Sigmoid colon (tissue), 7 donors: ENCODE data around the gene KIF26B. TPM values are rescaled to one million over a fixed set of nuclear protein-coding genes. Genes with fewer than 3 reads are reported as not detected.

Experiments
- DNase-seq: peaks from one replicate; pipeline ENCODE4 v3.0.0-alpha.2; 2019
- H3K27ac ChIP-seq, 4 donors: fragments of 200-600 bp; sonication (generic); one replicate each; pipeline ENCODE4 v1.5.1; 2016 to 2019; ENCODE audit warnings: mild to moderate bottlenecking in 1 of 4
- H3K27me3 ChIP-seq, 3 donors: fragments of 200-600 bp; sonication (generic); one replicate each; pipeline ENCODE4 v1.5.1; 2019; ENCODE audit warnings: mild to moderate bottlenecking in 1 of 3
- H3K36me3 ChIP-seq, 4 donors: fragments of 200-600 bp; sonication (generic); one replicate each; pipeline ENCODE4 v1.5.1; 2016 to 2019
- H3K4me1 ChIP-seq, 4 donors: fragments of 200-600 bp; sonication (generic); one replicate each; pipeline ENCODE4 v1.5.1; 2017 to 2019
- H3K4me3 ChIP-seq, 4 donors: fragments of 200-600 bp; sonication (generic); one replicate each; pipeline ENCODE4 v1.5.1; 2017 to 2019; ENCODE audit warnings: mild to moderate bottlenecking in 2 of 4, moderate library complexity in 1 of 4
- H3K9me3 ChIP-seq, 4 donors: fragments of 200-600 bp in 3 of 4; sonication (generic) in 3 of 4; one replicate each; pipeline versions ENCODE4 v1.5.1 to v1.6.1; 2013 to 2019
- CTCF ChIP-seq, 4 experiments: fragments of 450-650 bp in 3 of 4; fragments of 200-600 bp in 1 of 4; IDR thresholded peaks; one replicate each; pipeline ENCODE4 v1.5.1; 2016 to 2019; ENCODE audit warnings: antibody characterized with exemption in 4 of 4, mild to moderate bottlenecking in 3 of 4, moderate library complexity in 2 of 4
- EP300 ChIP-seq, 4 donors: sonication (generic); formaldehyde crosslinking; IDR thresholded peaks; one replicate each; pipeline ENCODE4 v1.6.1; 2017; ENCODE audit warnings: antibody characterized with exemption in 4 of 4
- POLR2A ChIP-seq, 2 donors: fragments of 450-650 bp; IDR thresholded peaks; one replicate each; pipeline ENCODE4 v1.6.1; 2016; ENCODE audit warnings: antibody characterized with exemption in 2 of 2, mild to moderate bottlenecking in 2 of 2, moderate library complexity in 2 of 2
- POLR2AphosphoS5 ChIP-seq, 4 donors: sonication (generic); formaldehyde crosslinking; IDR thresholded peaks; one replicate each; pipeline ENCODE4 v1.6.1; 2017; ENCODE audit warnings: antibody characterized with exemption in 4 of 4
- WGBS, 2 donors: extraction: QIAGEN DNeasy Blood & Tissue Kit; methylation state at CpG; one replicate each; pipeline ENCODE4 v1.1.7; 2013; 5-methylcytosine and 5-hydroxymethylcytosine counted together
- intact Hi-C: fragments of 100-400 bp; cut with DNase I; formaldehyde crosslinking; loops from one replicate; pipeline ENCODE4 v1.15.1; 2023
- polyA plus RNA-seq, 3 donors: library from polyadenylated mRNA; stranded (reverse); fragments of 200-250 nt; gene quantifications; one replicate each; pipeline ENCODE4 v1.2.3, GENCODE V29; 2013
- total RNA-seq, 4 donors: library from RNA; depleted of rRNA; stranded (reverse); fragments of >200 nt; gene quantifications; one replicate each; pipeline ENCODE4 v1.1.0, GENCODE V29; 2016
- donor health status: healthy with polysubstance abuse.
- donor health status: Bipolar disorder and iron deficiency.
- donor health status: healthy.

The KIF26B gene
- total and polyA plus RNA-seq, 7 donors = under 0.01 to 5.5 (median 1.4) TPM; not detected in 1

GRCh38 chr1:245690946-245691541 lies 536.3 kb downstream of the KIF26B start:
- H3K4me1 ChIP-seq = no peaks in the 10 kb centered on the region
- no peak overlapping the region for H3K27ac ChIP-seq
- 16 to 63% methylated on average over 13 of the region's 13 CpGs for WGBS, 2 donors
- no peak for DNase-seq
- intact Hi-C loops = no loop called here
- TF ChIP-seq CTCF (IDR thresholded peaks at IDR 0.05) = no peak
- no peak for TF ChIP-seq POLR2A (IDR thresholded peaks at IDR 0.05)
- TF ChIP-seq POLR2AphosphoS5 (IDR thresholded peaks at IDR 0.05) = no peak
- TF ChIP-seq EP300 (IDR thresholded peaks at IDR 0.05) = no peak
- no peaks in the 10 kb centered on the region for H3K36me3 ChIP-seq
- no peak overlapping the region for H3K4me3 ChIP-seq
- H3K9me3 ChIP-seq = no peaks in the 10 kb centered on the region
- no peaks in the 10 kb centered on the region for H3K27me3 ChIP-seq

GRCh38 chr1:245691897-245692296 lies 537.1 kb downstream of the KIF26B start:
- DNase-seq = no peak
- Histone ChIP-seq H3K27me3 (no peaks in the 10 kb centered on the region), H3K9me3 (peaks cover 0 to 2% (median 0%) of the 10 kb centered on the region in 4 donors), H3K4me1 (no peaks in the 10 kb centered on the region), H3K36me3 (no peaks in the 10 kb centered on the region), H3K4me3 (no peak overlapping the region), H3K27ac (no peak overlapping the region)
- 88 to 90% methylated on average over 3 of the region's 3 CpGs for WGBS, 2 donors
- no peak for TF ChIP-seq EP300 (IDR thresholded peaks at IDR 0.05)
- no peak for TF ChIP-seq POLR2AphosphoS5 (IDR thresholded peaks at IDR 0.05)
- TF ChIP-seq CTCF (IDR thresholded peaks at IDR 0.05) = no peak
- TF ChIP-seq POLR2A (IDR thresholded peaks at IDR 0.05) = no peak
- intact Hi-C loops = no loop called here

GRCh38 chr1:245692318-245692717 lies 537.5 kb downstream of the KIF26B start:
- intact Hi-C loops = no loop called here
- 94 to 95% methylated on average over 12 of the region's 12 CpGs for WGBS, 2 donors

GRCh38 chr1:245693116-245693793 lies 538.5 kb downstream of the KIF26B start:
- Histone ChIP-seq H3K36me3 (no peaks in the 10 kb centered on the region), H3K27me3 (no peaks in the 10 kb centered on the region), H3K27ac (no peak overlapping the region), H3K4me3 (no peak overlapping the region), H3K4me1 (no peaks in the 10 kb centered on the region), H3K9me3 (peaks cover 0 to 2% (median 0%) of the 10 kb centered on the region in 4 donors)
- WGBS, 2 donors = 80 to 87% methylated on average over 8 of the region's 8 CpGs
- TF ChIP-seq POLR2A (IDR thresholded peaks at IDR 0.05) (no peak), EP300 (IDR thresholded peaks at IDR 0.05) (no peak), POLR2AphosphoS5 (IDR thresholded peaks at IDR 0.05) (no peak)
- intact Hi-C loops = no loop called here
- no peak for DNase-seq

More at GRCh38 chr1:245692318-245692717, 537.5 kb downstream of the KIF26B start:
- Histone ChIP-seq H3K4me3 (no peak overlapping the region), H3K27me3 (no peaks in the 10 kb centered on the region), H3K27ac (no peak overlapping the region), H3K4me1 (no peaks in the 10 kb centered on the region), H3K36me3 (no peaks in the 10 kb centered on the region), H3K9me3 (peaks cover 0 to 2% (median 0%) of the 10 kb centered on the region in 4 donors)
- TF ChIP-seq POLR2AphosphoS5 (IDR thresholded peaks at IDR 0.05) (no peak), CTCF (IDR thresholded peaks at IDR 0.05) (no peak), EP300 (IDR thresholded peaks at IDR 0.05) (no peak), POLR2A (IDR thresholded peaks at IDR 0.05) (no peak)
- DNase-seq = no peak

- intact Hi-C loops = no loop called here
- no peak for DNase-seq
- no peak for TF ChIP-seq POLR2AphosphoS5 (IDR thresholded peaks at IDR 0.05)
- no peak for TF ChIP-seq EP300 (IDR thresholded peaks at IDR 0.05)
- TF ChIP-seq POLR2A (IDR thresholded peaks at IDR 0.05) = no peak
- TF ChIP-seq CTCF (IDR thresholded peaks at IDR 0.05) = no peak
- Histone ChIP-seq H3K27ac (no peak overlapping the region), H3K27me3 (no peaks in the 10 kb centered on the region), H3K9me3 (peaks cover 0 to 2% (median 0%) of the 10 kb centered on the region in 4 donors), H3K4me3 (no peak overlapping the region), H3K4me1 (no peaks in the 10 kb centered on the region), H3K36me3 (no peaks in the 10 kb centered on the region)
- WGBS, 2 donors = 90 to 91% methylated on average over 19 of the region's 19 CpGs
Observed at GRCh38 chr1:245693941-245694752, 539.4 kb downstream of the KIF26B start.
